ENCODE results near the gene KCNK5. TPM values are rescaled to one million over a fixed set of nuclear protein-coding genes. Genes with fewer than 3 reads are reported as not detected.

The KCNK5 gene
- total and polyA plus RNA-seq, 7 experiments from 2014 or later: 0.20 to 9.6 (median 0.29) TPM; not detected in 3

DNA sequence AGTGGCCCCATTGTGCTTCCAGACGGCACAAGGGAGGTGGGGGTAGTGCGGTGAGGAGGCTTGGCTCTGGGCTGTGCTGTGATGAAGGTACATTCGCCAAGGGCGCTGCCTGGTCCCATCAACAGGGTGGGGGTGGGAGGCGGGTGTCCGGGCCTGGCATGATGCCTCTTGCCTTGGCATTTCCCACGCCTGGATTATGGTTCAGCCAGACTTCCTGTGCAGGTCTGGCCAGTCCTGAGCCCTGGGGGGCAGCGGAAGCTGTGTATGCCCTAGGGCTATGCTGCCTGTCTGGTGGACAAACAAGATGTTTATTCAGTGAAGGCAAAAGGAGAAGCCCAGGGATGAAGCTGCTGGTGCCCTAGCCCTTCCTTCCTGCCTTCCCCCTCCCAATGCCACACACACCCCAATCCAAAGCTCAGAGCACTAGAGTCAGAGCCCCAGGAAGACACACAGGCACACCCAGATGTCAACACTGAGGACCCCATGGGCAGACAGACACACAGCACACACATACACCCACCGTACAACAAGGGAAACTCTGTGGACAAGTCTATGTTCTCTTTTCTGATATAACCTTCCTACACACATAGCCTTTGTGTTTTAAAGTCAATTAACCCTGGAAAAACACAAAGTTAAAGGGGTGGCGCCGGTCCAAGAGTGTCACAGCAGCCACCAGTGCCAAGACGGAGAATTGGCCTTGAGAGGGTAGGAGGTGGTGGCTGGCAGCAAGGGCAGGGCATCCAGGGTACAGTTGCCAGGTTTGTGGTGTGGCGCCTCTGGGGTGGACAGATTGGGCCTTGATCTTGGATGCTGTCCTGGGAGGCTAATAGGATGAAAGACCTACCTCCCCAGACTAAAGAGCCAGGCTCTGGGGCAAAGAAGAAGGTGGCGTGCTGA is 59.6 kb downstream of the KCNK5 start:
- Histone ChIP-seq H3K36me3 (ENCODE audit: control insufficient read depth in 2 of 3, insufficient read depth in 3 of 3, low read length in 3 of 3) (no peaks in the 10 kb centered on the region), H3K4me3 (ENCODE audit: low read length) (no peak overlapping the region), H3K27me3 (ENCODE audit: control insufficient read depth in 2 of 2, insufficient read depth in 2 of 2, low read length in 2 of 2) (no peaks in the 10 kb centered on the region), H3K9me3 (ENCODE audit: control insufficient read depth in 2 of 3, low read length in 3 of 3) (peaks cover 0 to 5% (median 0%) of the 10 kb centered on the region in 3 experiments), H3K27ac (ENCODE audit: low read depth, low read length) (no peak overlapping the region), H3K4me1 (ENCODE audit: control insufficient read depth in 2 of 2, insufficient read depth in 2 of 2, low read length in 2 of 2) (peaks cover 0 to 3% of the 10 kb centered on the region in 2 donors)
- DNase-seq (no peak), ATAC-seq (no peak)
- CTCF ChIA-PET: no interaction called here
- peaks cover 0 to 8% (median 5%) of the 10 kb centered on the region in 7 donors for H3K4me1 Mint-ChIP-seq
- no peak overlapping the region for H3K4me3 Mint-ChIP-seq
- peaks cover 0 to 14% (median 4%) of the 10 kb centered on the region in 5 donors for H3K27me3 Mint-ChIP-seq
- H3K36me3 Mint-ChIP-seq: peaks cover 0 to 11% (median 0%) of the 10 kb centered on the region in 5 donors
- peaks cover 0 to 8% (median 0%) of the 10 kb centered on the region in 11 donors for H3K9me3 Mint-ChIP-seq
- no peak overlapping the region for H3K27ac Mint-ChIP-seq
- POLR2A ChIA-PET: no interaction called here
- intact Hi-C loops (cut with micrococcal nuclease): loop anchor here (5.0 to 10.0 kb wide), 2 partner anchors 195 to 197 kb away; no protein-coding TSS in a partner anchor

- peaks cover 0 to 14% (median 4%) of the 10 kb centered on the region in 5 donors for H3K27me3 Mint-ChIP-seq
- H3K4me1 Mint-ChIP-seq: peaks cover 0 to 8% (median 5%) of the 10 kb centered on the region in 7 donors
- ChIA-PET CTCF (interaction anchor here (0.6 to 1.8 kb wide), 4 partner anchors 16 to 142 kb away, joined by 3 to 9 read pairs (median 4); no protein-coding TSS in a partner anchor), POLR2A (no interaction called here)
- no peak overlapping the region for H3K27ac Mint-ChIP-seq
- H3K36me3 Mint-ChIP-seq: peaks cover 0 to 9% (median 0%) of the 10 kb centered on the region in 5 donors
- H3K27me3 ChIP-seq (ENCODE audit: control insufficient read depth in 2 of 2, insufficient read depth in 2 of 2, low read length in 2 of 2): no peaks in the 10 kb centered on the region
- intact Hi-C loops (cut with micrococcal nuclease): loop anchor here (2.0 to 10.0 kb wide), 3 partner anchors 61 to 196 kb away; partner anchors contain the start of gene KCNK5 (in 1 of the 2)
- no peaks in the 10 kb centered on the region for H3K36me3 ChIP-seq (ENCODE audit: control insufficient read depth in 2 of 3, insufficient read depth in 3 of 3, low read length in 3 of 3)
- peaks cover 0 to 3% of the 10 kb centered on the region in 2 donors for H3K4me1 ChIP-seq (ENCODE audit: control insufficient read depth in 2 of 2, insufficient read depth in 2 of 2, low read length in 2 of 2)
- H3K9me3 ChIP-seq (ENCODE audit: control insufficient read depth in 2 of 3, low read length in 3 of 3): peaks cover 0 to 5% (median 0%) of the 10 kb centered on the region in 3 experiments
- H3K9me3 Mint-ChIP-seq: peaks cover 0 to 6% (median 0%) of the 10 kb centered on the region in 11 donors
- H3K4me3 Mint-ChIP-seq: no peak overlapping the region
- ATAC-seq (no peak), DNase-seq (no peak)
- H3K4me3 ChIP-seq (ENCODE audit: low read length): no peak overlapping the region
- no peak overlapping the region for H3K27ac ChIP-seq (ENCODE audit: low read depth, low read length)
These were observed 61.2 kb downstream of the KCNK5 start for GRCh38 chr6:39167866-39168625.

- peaks cover 0 to 8% (median 5%) of the 10 kb centered on the region in 7 donors for H3K4me1 Mint-ChIP-seq
- CTCF ChIA-PET: interaction anchor here (0.7 to 1.8 kb wide), 5 partner anchors 11 to 142 kb away, joined by 3 to 6 read pairs (median 3); no protein-coding TSS in a partner anchor
- POLR2A ChIA-PET: no interaction called here
- peaks cover 0 to 7% (median 0%) of the 10 kb centered on the region in 5 donors for H3K36me3 Mint-ChIP-seq
- Histone ChIP-seq H3K4me1 (ENCODE audit: control insufficient read depth in 2 of 2, insufficient read depth in 2 of 2, low read length in 2 of 2) (peaks cover 0 to 3% of the 10 kb centered on the region in 2 donors), H3K4me3 (ENCODE audit: low read length) (no peak overlapping the region), H3K9me3 (ENCODE audit: control insufficient read depth in 2 of 3, low read length in 3 of 3) (peaks cover 0 to 5% (median 0%) of the 10 kb centered on the region in 3 experiments), H3K36me3 (ENCODE audit: control insufficient read depth in 2 of 3, insufficient read depth in 3 of 3, low read length in 3 of 3) (no peaks in the 10 kb centered on the region), H3K27me3 (ENCODE audit: control insufficient read depth in 2 of 2, insufficient read depth in 2 of 2, low read length in 2 of 2) (no peaks in the 10 kb centered on the region), H3K27ac (ENCODE audit: low read depth, low read length) (no peak overlapping the region)
- H3K27me3 Mint-ChIP-seq: peaks cover 0 to 8% (median 4%) of the 10 kb centered on the region in 5 donors
- intact Hi-C loops (cut with micrococcal nuclease): loop anchor here (2.0 to 10.0 kb wide), 3 partner anchors 61 to 195 kb away; partner anchors contain the start of gene KCNK5 (in 1 of the 2)
- no peak overlapping the region for H3K4me3 Mint-ChIP-seq
- ATAC-seq: no peak
- peaks cover 0 to 6% (median 0%) of the 10 kb centered on the region in 11 donors for H3K9me3 Mint-ChIP-seq
- no peak for DNase-seq
- H3K27ac Mint-ChIP-seq: no peak overlapping the region
These were observed 62.0 kb downstream of the KCNK5 start for GRCh38 chr6:39167321-39167720.

DNA sequence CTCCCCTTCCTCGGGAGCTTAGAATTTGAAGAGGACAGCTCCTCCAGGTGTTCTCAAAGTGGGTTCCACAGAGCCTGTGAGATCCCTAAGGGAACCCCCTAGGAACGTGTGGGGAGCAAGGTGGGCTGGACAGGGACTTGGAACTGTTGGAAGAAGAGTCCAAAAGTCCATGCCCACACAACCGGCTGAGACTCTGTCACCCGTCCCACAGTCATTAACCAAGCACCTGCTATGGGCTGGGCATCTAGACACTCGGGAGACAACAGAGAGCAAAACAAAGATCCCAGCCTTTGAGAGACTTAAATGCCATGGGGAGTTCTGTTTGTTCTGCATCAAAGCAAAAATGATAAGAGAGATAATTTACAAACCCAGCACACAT is 62.4 kb downstream of the KCNK5 start:
- H3K27me3 ChIP-seq (ENCODE audit: control insufficient read depth in 2 of 2, insufficient read depth in 2 of 2, low read length in 2 of 2): no peaks in the 10 kb centered on the region
- H3K27ac ChIP-seq (ENCODE audit: low read depth, low read length): no peak overlapping the region
- H3K4me3 ChIP-seq (ENCODE audit: low read length): no peak overlapping the region
- DNase-seq: no peak
- H3K36me3 ChIP-seq (ENCODE audit: control insufficient read depth in 2 of 3, insufficient read depth in 3 of 3, low read length in 3 of 3): no peaks in the 10 kb centered on the region
- intact Hi-C loops (cut with micrococcal nuclease): loop anchor here (1.0 to 10.0 kb wide), 7 partner anchors 53 to 295 kb away; partner anchors contain the start of gene KCNK5 (in 1 of the 2)
- no peak for ATAC-seq
- Mint-ChIP-seq H3K4me1 (peaks cover 0 to 8% (median 5%) of the 10 kb centered on the region in 7 donors), H3K4me3 (peak overlapping the region in 2 of 10 donors; percentile 34 to 44), H3K9me3 (peaks cover 0 to 6% (median 0%) of the 10 kb centered on the region in 11 donors), H3K27me3 (peaks cover 0 to 7% (median 4%) of the 10 kb centered on the region in 5 donors), H3K36me3 (peaks cover 0 to 7% (median 0%) of the 10 kb centered on the region in 5 donors), H3K27ac (no peak overlapping the region)
- CTCF ChIA-PET: interaction anchor here (0.7 to 2.9 kb wide), 7 partner anchors 11 to 143 kb away, joined by 3 to 23 read pairs (median 3); no protein-coding TSS in a partner anchor
- H3K9me3 ChIP-seq (ENCODE audit: control insufficient read depth in 2 of 3, low read length in 3 of 3): peaks cover 0 to 5% (median 0%) of the 10 kb centered on the region in 3 experiments
- POLR2A ChIA-PET: no interaction called here
- peaks cover 0 to 3% of the 10 kb centered on the region in 2 donors for H3K4me1 ChIP-seq (ENCODE audit: control insufficient read depth in 2 of 2, insufficient read depth in 2 of 2, low read length in 2 of 2)

DNA sequence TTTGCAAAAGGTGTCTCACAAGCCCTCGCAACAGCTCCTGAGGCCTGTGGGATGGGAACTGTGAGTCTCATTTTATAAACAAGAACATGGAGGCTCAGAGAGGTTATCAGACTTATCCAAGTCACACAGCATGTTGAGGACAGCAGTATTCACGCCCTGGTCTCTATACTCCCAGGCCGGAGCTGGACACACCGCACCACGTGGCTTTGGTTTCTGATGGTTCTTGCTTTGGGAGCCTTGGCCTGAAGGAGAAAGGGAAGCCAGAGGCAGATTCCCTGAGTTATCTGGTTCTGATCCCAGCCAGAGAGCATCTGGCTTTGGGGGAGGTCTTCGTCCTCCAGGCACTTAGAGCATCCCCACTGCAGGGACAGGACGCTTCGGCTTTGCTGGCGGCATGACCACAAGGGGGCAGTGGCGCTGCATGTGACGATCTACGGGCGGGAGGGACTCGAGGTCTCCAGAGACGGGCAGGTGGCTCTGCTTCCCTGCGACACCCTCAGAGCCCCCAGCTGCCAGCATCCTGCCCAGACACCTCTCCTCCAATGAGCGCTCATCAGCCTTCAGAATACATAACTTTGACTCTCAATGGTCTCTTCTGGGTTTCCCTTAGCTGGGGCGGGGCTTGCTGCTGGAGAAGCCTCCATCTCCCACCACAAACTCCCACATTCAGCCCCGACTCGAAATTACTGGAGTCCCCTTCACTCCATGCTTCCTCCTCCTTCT is 62.9 kb downstream of the KCNK5 start:
- no peaks in the 10 kb centered on the region for H3K27me3 ChIP-seq (ENCODE audit: control insufficient read depth in 2 of 2, insufficient read depth in 2 of 2, low read length in 2 of 2)
- peaks cover 0 to 3% of the 10 kb centered on the region in 2 donors for H3K4me1 ChIP-seq (ENCODE audit: control insufficient read depth in 2 of 2, insufficient read depth in 2 of 2, low read length in 2 of 2)
- CTCF ChIA-PET: interaction anchor here (0.7 to 2.9 kb wide), 9 partner anchors 10 to 294 kb away, joined by 3 to 23 read pairs (median 3); no protein-coding TSS in a partner anchor
- intact Hi-C loops (cut with micrococcal nuclease): loop anchor here (1.0 to 10.0 kb wide), 7 partner anchors 52 to 294 kb away; partner anchors contain the start of gene KCNK5 (in 1 of the 2)
- no peak overlapping the region for H3K27ac ChIP-seq (ENCODE audit: low read depth, low read length)
- Mint-ChIP-seq H3K4me1 (peaks cover 0 to 8% (median 5%) of the 10 kb centered on the region in 7 donors), H3K9me3 (peaks cover 0 to 4% (median 0%) of the 10 kb centered on the region in 11 donors), H3K4me3 (peak overlapping the region in 2 of 10 donors; percentile 34 to 44), H3K27ac (no peak overlapping the region), H3K27me3 (peaks cover 0 to 7% (median 4%) of the 10 kb centered on the region in 5 donors), H3K36me3 (peaks cover 0 to 4% (median 0%) of the 10 kb centered on the region in 5 donors)
- H3K4me3 ChIP-seq (ENCODE audit: low read length): no peak overlapping the region
- DNase-seq (peak; percentile 26 to 86 (median 66)), ATAC-seq (peak; percentile 86)
- H3K9me3 ChIP-seq (ENCODE audit: control insufficient read depth in 2 of 3, low read length in 3 of 3): peaks cover 0 to 1% (median 0%) of the 10 kb centered on the region in 3 experiments
- POLR2A ChIA-PET: no interaction called here
- no peaks in the 10 kb centered on the region for H3K36me3 ChIP-seq (ENCODE audit: control insufficient read depth in 2 of 3, insufficient read depth in 3 of 3, low read length in 3 of 3)
